ENCODE results near the gene SELPLG.

DNA sequence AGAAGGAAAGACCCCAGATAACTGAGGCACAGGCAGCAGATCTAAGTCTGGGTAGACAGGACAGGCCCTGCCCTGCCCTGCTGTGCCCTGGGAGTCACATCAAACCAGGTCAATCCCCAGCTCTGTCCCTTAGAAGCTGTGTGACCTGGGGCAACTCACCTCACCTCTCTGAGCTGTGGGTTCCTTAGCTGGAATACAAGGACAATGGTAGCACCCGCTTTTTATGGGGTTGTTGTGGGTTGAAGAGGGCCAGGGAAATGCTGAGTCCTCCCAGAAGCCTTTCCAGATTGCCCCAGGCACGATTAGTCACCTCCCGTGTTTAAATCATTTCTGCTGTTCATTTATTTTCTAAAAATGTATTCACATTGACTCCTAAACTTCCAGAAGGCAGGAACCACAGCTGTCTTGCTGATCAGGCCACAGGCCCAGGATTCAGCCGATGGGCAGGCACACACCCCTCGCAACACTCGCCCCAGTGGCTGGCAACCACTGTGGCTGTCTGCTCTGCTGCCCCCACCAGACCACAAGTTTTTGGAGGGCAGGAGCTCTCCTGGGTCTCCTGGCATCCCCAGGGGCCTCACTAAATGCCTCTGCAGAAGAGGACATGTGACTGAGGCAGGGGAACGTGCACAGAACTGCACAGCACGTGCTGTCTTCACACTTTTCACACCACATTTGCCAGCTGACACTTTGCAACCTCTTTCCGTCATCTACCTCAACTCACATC lies 3.0 kb downstream of the SELPLG start:
- TF ChIP-seq, protein P1, sequence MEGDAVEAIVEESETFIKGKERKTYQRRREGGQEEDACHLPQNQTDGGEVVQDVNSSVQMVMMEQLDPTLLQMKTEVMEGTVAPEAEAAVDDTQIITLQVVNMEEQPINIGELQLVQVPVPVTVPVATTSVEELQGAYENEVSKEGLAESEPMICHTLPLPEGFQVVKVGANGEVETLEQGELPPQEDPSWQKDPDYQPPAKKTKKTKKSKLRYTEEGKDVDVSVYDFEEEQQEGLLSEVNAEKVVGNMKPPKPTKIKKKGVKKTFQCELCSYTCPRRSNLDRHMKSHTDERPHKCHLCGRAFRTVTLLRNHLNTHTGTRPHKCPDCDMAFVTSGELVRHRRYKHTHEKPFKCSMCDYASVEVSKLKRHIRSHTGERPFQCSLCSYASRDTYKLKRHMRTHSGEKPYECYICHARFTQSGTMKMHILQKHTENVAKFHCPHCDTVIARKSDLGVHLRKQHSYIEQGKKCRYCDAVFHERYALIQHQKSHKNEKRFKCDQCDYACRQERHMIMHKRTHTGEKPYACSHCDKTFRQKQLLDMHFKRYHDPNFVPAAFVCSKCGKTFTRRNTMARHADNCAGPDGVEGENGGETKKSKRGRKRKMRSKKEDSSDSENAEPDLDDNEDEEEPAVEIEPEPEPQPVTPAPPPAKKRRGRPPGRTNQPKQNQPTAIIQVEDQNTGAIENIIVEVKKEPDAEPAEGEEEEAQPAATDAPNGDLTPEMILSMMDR (IDR thresholded peaks at IDR 0.05 in 4 of 5, conservative IDR thresholded peaks at IDR 0.05 in 1 of 5) = no peak
- no peak for TF ChIP-seq POLR2A (IDR thresholded peaks at IDR 0.05)
